GM12801 (cell line): ENCODE results near the gene XPNPEP2.

Experiments
- CTCF ChIP-seq: IDR thresholded peaks from one replicate; pipeline ENCODE4 v1.5.1; 2011; ENCODE audit warnings: control low read depth; ENCODE audit not compliant: insufficient read length; ENCODE audit errors: extremely low read depth

Gene XPNPEP2

GRCh38 chrX:129788527-129788926 lies 49.7 kb downstream of the XPNPEP2 start:
- TF ChIP-seq CTCF = no peak

GRCh38 chrX:129790146-129790545 lies 51.4 kb downstream of the XPNPEP2 start:
- no peak for TF ChIP-seq CTCF

GRCh38 chrX:129790808-129791207 lies 52.0 kb downstream of the XPNPEP2 start:
- TF ChIP-seq CTCF = no peak

GRCh38 chrX:129791336-129791735 lies 52.6 kb downstream of the XPNPEP2 start:
- TF ChIP-seq CTCF = no peak

- no peak for TF ChIP-seq CTCF
These were observed 53.3 kb downstream of the XPNPEP2 start for GRCh38 chrX:129791961-129792570.

GRCh38 chrX:129792586-129793291 lies 54.0 kb downstream of the XPNPEP2 start:
- no peak for TF ChIP-seq CTCF

- no peak for TF ChIP-seq CTCF
These were observed 54.9 kb downstream of the XPNPEP2 start for GRCh38 chrX:129793604-129794191.
